ENCODE results near the gene TTC34. TPM values are rescaled to one million over a fixed set of nuclear protein-coding genes. Genes with fewer than 3 reads are reported as not detected.

The TTC34 gene
- polyA plus RNA-seq, 6 donors from 2014 or later, result 0.05 to 0.37 (median 0.21) TPM; not detected in 1

DNA sequence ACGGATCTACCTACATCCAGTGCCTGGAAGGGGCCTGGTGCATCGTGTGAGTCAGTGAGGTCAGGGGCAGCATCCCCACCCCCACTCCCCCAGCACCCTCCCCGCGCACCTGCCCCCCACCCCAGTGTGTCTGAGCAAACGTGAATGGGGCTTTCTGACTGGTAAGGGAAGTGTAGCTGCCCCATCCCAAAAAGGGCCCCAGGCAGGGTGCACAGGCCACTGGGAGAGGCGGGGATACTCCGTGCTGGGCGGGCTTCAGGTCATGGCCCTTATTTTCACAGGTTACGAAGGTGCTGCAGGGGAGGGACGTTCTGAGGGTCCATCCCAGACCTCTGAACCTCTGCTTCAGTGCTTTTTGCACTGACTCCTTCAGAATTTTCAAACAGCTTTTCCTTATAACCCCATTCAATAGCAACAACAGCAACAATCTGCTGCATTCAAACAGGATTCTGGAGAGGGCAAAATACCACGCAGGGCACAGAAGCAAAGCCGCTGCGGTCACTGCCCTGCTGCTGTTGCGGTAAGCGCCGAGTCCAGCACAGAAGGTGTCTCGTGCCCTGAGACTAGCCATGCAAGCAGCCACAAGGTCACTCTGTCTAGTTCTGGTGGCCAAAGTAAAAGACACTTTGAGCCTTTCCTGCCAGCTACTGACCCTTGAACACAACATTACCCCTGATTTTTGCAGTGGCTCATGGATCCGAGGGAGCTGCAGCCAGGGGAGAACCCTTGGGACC, 10.3 kb downstream of the TTC34 start:
- H3K27ac Mint-ChIP-seq, result no peak overlapping the region
- H3K36me3 Mint-ChIP-seq, result peaks cover 0 to 31% of the 10 kb centered on the region in 2 donors
- peaks cover 5 to 49% (median 37%) of the 10 kb centered on the region in 7 donors for H3K9me3 Mint-ChIP-seq
- no peak overlapping the region for H3K4me3 Mint-ChIP-seq
- H3K4me1 Mint-ChIP-seq, result peaks cover 0 to 10% (median 3%) of the 10 kb centered on the region in 3 donors
- no peak for DNase-seq
- H3K27me3 Mint-ChIP-seq, result peaks cover 31 to 55% (median 54%) of the 10 kb centered on the region in 3 donors
- ATAC-seq (ENCODE audit: low read depth in 2 of 2), result no peak

- peaks cover 5 to 38% (median 30%) of the 10 kb centered on the region in 7 donors for H3K9me3 Mint-ChIP-seq
- H3K36me3 Mint-ChIP-seq, result peaks cover 0 to 31% of the 10 kb centered on the region in 2 donors
- no peak overlapping the region for H3K4me3 Mint-ChIP-seq
Observed at GRCh38 chr1:2789986-2790581, 11.4 kb downstream of the TTC34 start.

GRCh38 chr1:2789164-2789985, 12.1 kb downstream of the TTC34 start:
- Mint-ChIP-seq H3K4me1 (peaks cover 0 to 12% (median 3%) of the 10 kb centered on the region in 3 donors), H3K9me3 (peaks cover 5 to 33% (median 26%) of the 10 kb centered on the region in 7 donors), H3K27ac (no peak overlapping the region), H3K4me3 (no peak overlapping the region), H3K36me3 (peaks cover 0 to 31% of the 10 kb centered on the region in 2 donors), H3K27me3 (peaks cover 31 to 56% (median 55%) of the 10 kb centered on the region in 3 donors)
- DNase-seq (no peak), ATAC-seq (ENCODE audit: low read depth in 2 of 2) (no peak)

More at GRCh38 chr1:2789986-2790581, 11.4 kb downstream of the TTC34 start:
- peaks cover 0 to 12% (median 3%) of the 10 kb centered on the region in 3 donors for H3K4me1 Mint-ChIP-seq
- H3K27me3 Mint-ChIP-seq, result peaks cover 31 to 56% (median 55%) of the 10 kb centered on the region in 3 donors
- ATAC-seq (ENCODE audit: low read depth in 2 of 2), result no peak
- no peak overlapping the region for H3K27ac Mint-ChIP-seq
- DNase-seq, result no peak

DNA sequence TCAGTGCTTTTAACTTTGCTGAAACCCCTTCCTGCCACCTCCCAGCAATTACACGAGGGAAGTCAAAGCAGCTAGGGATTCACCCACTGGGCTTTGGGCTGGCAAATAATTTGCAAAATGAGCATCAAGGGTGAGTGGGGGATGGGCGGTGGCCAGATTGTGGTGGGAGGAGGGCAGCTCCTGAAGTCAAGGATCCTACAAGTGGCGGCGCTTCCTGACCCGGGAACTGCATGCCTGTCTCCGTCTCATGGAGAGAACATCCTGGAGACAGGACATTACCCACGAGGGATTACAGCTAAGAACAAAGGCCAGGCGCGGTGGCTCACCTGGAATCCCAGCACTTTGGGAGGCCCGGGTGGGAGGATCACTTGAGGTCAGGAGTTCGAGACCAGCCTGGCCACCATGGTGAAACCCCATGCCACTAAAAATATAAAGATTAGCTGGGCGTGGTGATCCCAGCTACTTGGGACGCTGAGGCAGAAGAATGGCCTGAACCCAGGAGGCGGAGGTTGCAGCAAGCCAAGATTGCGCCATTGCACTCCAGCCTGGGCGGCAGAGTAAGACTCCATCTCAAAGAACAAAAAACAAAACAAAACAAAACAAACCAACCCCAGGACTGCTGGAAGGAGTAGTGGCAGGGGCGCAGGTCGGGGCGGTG, 12.9 kb downstream of the TTC34 start:
- Mint-ChIP-seq H3K4me3 (no peak overlapping the region), H3K36me3 (peaks cover 0 to 28% of the 10 kb centered on the region in 2 donors), H3K27me3 (peaks cover 31 to 57% (median 52%) of the 10 kb centered on the region in 3 donors), H3K4me1 (peaks cover 0 to 12% (median 3%) of the 10 kb centered on the region in 3 donors), H3K27ac (no peak overlapping the region), H3K9me3 (peaks cover 3 to 26% (median 23%) of the 10 kb centered on the region in 7 donors)
- ATAC-seq (ENCODE audit: low read depth in 2 of 2) (no peak), DNase-seq (no peak)

GRCh38 chr1:2787163-2787911, 14.2 kb downstream of the TTC34 start:
- no peak overlapping the region for H3K4me3 Mint-ChIP-seq
- no peak for DNase-seq

GRCh38 chr1:2786329-2787162, 14.9 kb downstream of the TTC34 start:
- ATAC-seq (ENCODE audit: low read depth in 2 of 2), result peak; percentile 55 to 71
- Mint-ChIP-seq H3K27ac (no peak overlapping the region), H3K27me3 (peaks cover 14 to 48% (median 33%) of the 10 kb centered on the region in 3 donors), H3K4me3 (no peak overlapping the region), H3K9me3 (peaks cover 5 to 21% (median 16%) of the 10 kb centered on the region in 7 donors), H3K36me3 (peaks cover 0 to 20% of the 10 kb centered on the region in 2 donors), H3K4me1 (peaks cover 0 to 12% (median 3%) of the 10 kb centered on the region in 3 donors)
- DNase-seq, result peak; percentile 59

More at GRCh38 chr1:2787163-2787911, 14.2 kb downstream of the TTC34 start:
- peaks cover 2 to 21% (median 13%) of the 10 kb centered on the region in 7 donors for H3K9me3 Mint-ChIP-seq
- H3K27me3 Mint-ChIP-seq, result peaks cover 22 to 51% (median 41%) of the 10 kb centered on the region in 3 donors
- H3K27ac Mint-ChIP-seq, result no peak overlapping the region
- H3K4me1 Mint-ChIP-seq, result peaks cover 0 to 12% (median 3%) of the 10 kb centered on the region in 3 donors
- H3K36me3 Mint-ChIP-seq, result peaks cover 0 to 19% of the 10 kb centered on the region in 2 donors
- no peak for ATAC-seq (ENCODE audit: low read depth in 2 of 2)

GRCh38 chr1:2785631-2786328, 15.7 kb downstream of the TTC34 start:
- Mint-ChIP-seq H3K4me3 (no peak overlapping the region), H3K27ac (no peak overlapping the region)
- DNase-seq, result no peak

DNA sequence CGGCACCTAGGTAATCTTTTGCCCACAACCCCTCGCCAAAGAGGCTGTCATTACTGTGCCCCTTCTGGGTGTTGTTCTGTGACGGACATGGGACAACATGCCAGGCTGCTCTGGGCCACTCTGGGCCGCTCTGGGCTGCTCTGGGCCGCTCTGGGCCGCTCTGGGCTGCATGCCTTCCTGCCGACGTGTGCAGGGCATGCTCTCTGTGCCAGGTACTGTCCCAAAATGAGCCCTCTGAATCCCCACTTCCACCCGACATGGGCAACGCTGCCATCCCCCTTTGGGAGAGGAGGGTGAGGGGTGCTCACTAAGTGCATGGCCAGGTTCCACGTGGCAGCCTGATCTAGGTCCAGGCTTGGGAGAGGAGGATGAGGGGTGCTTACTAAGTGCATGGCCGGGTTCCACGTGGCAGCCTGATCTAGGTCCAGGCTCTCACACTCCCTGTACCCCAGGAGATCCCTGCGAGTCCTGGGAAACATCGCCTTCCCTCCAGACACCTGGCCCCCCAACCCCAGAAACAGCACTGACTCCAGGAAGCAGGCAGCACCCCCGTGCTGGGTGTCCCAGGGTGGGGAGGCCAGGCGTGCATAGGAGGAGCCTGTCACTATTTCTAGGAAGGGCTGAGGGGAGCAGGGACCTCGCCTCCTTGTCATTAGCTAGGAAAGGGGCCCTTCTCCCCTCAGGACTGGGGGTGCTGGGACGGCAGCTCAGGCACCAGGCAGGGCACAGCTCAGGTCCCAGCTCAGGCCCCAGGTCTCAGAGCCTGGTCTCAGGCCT, 16.5 kb downstream of the TTC34 start:
- Mint-ChIP-seq H3K27me3 (peaks cover 15 to 40% (median 29%) of the 10 kb centered on the region in 3 donors), H3K27ac (no peak overlapping the region), H3K9me3 (peaks cover 9 to 31% (median 24%) of the 10 kb centered on the region in 7 donors), H3K4me3 (no peak overlapping the region), H3K4me1 (peaks cover 0 to 12% (median 3%) of the 10 kb centered on the region in 3 donors), H3K36me3 (peaks cover 12 to 30% of the 10 kb centered on the region in 2 donors)
- no peak for DNase-seq
- no peak for ATAC-seq (ENCODE audit: low read depth in 2 of 2)

More at GRCh38 chr1:2785631-2786328, 15.7 kb downstream of the TTC34 start:
- peaks cover 6 to 24% of the 10 kb centered on the region in 2 donors for H3K36me3 Mint-ChIP-seq
- peaks cover 10 to 41% (median 27%) of the 10 kb centered on the region in 3 donors for H3K27me3 Mint-ChIP-seq
- H3K4me1 Mint-ChIP-seq, result peaks cover 0 to 12% (median 3%) of the 10 kb centered on the region in 3 donors
- ATAC-seq (ENCODE audit: low read depth in 2 of 2), result no peak
- H3K9me3 Mint-ChIP-seq, result peaks cover 5 to 23% (median 19%) of the 10 kb centered on the region in 7 donors

GRCh38 chr1:2783435-2784397, 17.8 kb downstream of the TTC34 start:
- no peak overlapping the region for H3K4me3 Mint-ChIP-seq
- ATAC-seq (ENCODE audit: low read depth in 2 of 2) (no peak), DNase-seq (no peak)
- H3K27ac Mint-ChIP-seq, result no peak overlapping the region
- H3K4me1 Mint-ChIP-seq, result peaks cover 0 to 12% (median under 1%) of the 10 kb centered on the region in 3 donors
- H3K27me3 Mint-ChIP-seq, result peaks cover 19 to 45% (median 35%) of the 10 kb centered on the region in 3 donors
- peaks cover 9 to 34% (median 24%) of the 10 kb centered on the region in 7 donors for H3K9me3 Mint-ChIP-seq
- peaks cover 13 to 32% of the 10 kb centered on the region in 2 donors for H3K36me3 Mint-ChIP-seq
